Measurements from ENCODE around the gene CSTF1. TPM values are rescaled to one million over a fixed set of nuclear protein-coding genes. Genes with fewer than 3 reads are reported as not detected.
A peak's percentile ranks its signal among the peaks of the same experiment; 100 is the strongest.

CSTF1 gene
- total and polyA plus RNA-seq, 2 donors (not counting 1 experiment from before 2014, with no cell fraction given): 31.2 to 55.2 TPM

DNA sequence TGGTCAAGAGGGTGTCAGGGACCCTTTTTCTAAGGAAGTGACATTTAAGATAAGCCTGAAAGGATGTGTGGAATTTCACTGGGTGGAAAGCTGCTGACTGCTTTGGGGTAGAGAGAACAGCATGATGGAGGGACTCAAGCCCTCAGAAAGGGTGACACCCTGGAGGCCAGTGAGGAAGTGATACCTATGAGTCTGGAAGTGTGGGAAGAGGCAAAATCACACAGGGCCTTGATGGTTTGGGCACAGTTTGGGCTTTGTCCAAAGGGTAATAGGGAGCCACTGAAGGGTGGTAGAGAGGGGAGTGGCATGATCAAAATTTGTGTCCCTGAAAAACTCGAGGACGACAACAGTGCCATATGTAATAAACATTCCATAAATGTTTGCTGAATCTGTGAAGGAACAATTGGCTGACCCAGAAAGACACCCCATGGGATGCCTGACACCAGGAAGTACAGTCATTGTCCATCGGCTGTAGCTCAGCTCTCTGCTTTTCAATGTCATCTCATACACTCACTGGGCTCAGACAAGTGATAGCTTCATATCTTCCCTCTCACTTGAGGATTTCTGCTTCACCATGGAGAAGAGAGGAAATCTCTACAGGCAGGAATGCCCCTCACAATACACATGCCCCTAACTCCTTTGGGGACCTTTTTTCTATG lies 40.9 kb downstream of the CSTF1 start:
- Histone ChIP-seq H2AFZ (ENCODE audit: low read length) (no peak overlapping the region), H3K4me2 (ENCODE audit: extremely low read depth, insufficient read depth, low read length) (peak overlapping the region; percentile 39), H3K4me1 (ENCODE audit: control insufficient read depth, extremely low read depth, insufficient read depth, low read length) (peaks cover 54% of the 10 kb centered on the region), H3K9ac (ENCODE audit: insufficient read depth, low read length) (peak overlapping the region; percentile 39), H3K4me3 (replicated peaks in 1 of 4; ENCODE audit: control extremely low read depth in 1 of 4, insufficient read depth in 1 of 4, low read depth in 3 of 4, low read length in 4 of 4) (no peak overlapping the region), H3K9me3 (ENCODE audit: control insufficient read depth, insufficient read depth, low read depth, low read length) (no peaks in the 10 kb centered on the region), H3K36me3 (ENCODE audit: control insufficient read depth, insufficient read depth, low read length) (peaks cover 14% of the 10 kb centered on the region), H3K27me3 (ENCODE audit: control insufficient read depth, insufficient read depth, low read length) (no peaks in the 10 kb centered on the region), H3K27ac (ENCODE audit: insufficient read depth, low read length) (peak overlapping the region; percentile 96), H3K79me2 (ENCODE audit: control insufficient read depth, insufficient read depth, low read length) (peaks cover 34% of the 10 kb centered on the region), H4K20me1 (ENCODE audit: control insufficient read depth, extremely low read depth, insufficient read depth, low read length) (no peaks in the 10 kb centered on the region)
- no peak for DNase-seq (ENCODE audit: low read depth in 2 of 2)
- TF ChIP-seq CTCF (conservative IDR thresholded peaks at IDR 0.05 in 1 of 2, IDR thresholded peaks at IDR 0.05 in 1 of 2; ENCODE audit: low read depth in 1 of 2, low read length in 2 of 2) (no peak), EZH2 (IDR thresholded peaks at IDR 0.05; ENCODE audit: low read length, missing control alignments) (no peak)

- TF ChIP-seq CTCF (conservative IDR thresholded peaks at IDR 0.05 in 1 of 2, IDR thresholded peaks at IDR 0.05 in 1 of 2; ENCODE audit: low read depth in 1 of 2, low read length in 2 of 2) (no peak), EZH2 (IDR thresholded peaks at IDR 0.05; ENCODE audit: low read length, missing control alignments) (no peak)
- Histone ChIP-seq H4K20me1 (ENCODE audit: control insufficient read depth, extremely low read depth, insufficient read depth, low read length) (no peaks in the 10 kb centered on the region), H3K27ac (ENCODE audit: insufficient read depth, low read length) (peak overlapping the region; percentile 96), H3K9ac (ENCODE audit: insufficient read depth, low read length) (peak overlapping the region; percentile 39), H2AFZ (ENCODE audit: low read length) (no peak overlapping the region), H3K79me2 (ENCODE audit: control insufficient read depth, insufficient read depth, low read length) (peaks cover 33% of the 10 kb centered on the region), H3K9me3 (ENCODE audit: control insufficient read depth, insufficient read depth, low read depth, low read length) (no peaks in the 10 kb centered on the region), H3K27me3 (ENCODE audit: control insufficient read depth, insufficient read depth, low read length) (no peaks in the 10 kb centered on the region), H3K4me3 (replicated peaks in 1 of 4; ENCODE audit: control extremely low read depth in 1 of 4, insufficient read depth in 1 of 4, low read depth in 3 of 4, low read length in 4 of 4) (no peak overlapping the region), H3K4me2 (ENCODE audit: extremely low read depth, insufficient read depth, low read length) (peak overlapping the region; percentile 39), H3K36me3 (ENCODE audit: control insufficient read depth, insufficient read depth, low read length) (peaks cover 14% of the 10 kb centered on the region), H3K4me1 (ENCODE audit: control insufficient read depth, extremely low read depth, insufficient read depth, low read length) (peaks cover 49% of the 10 kb centered on the region)
- DNase-seq (ENCODE audit: low read depth in 2 of 2): peak; percentile 90 to 92
Observed at GRCh38 chr20:56433880-56434255, 41.4 kb downstream of the CSTF1 start.

GRCh38 chr20:56437196-56437960 lies 44.9 kb downstream of the CSTF1 start:
- peak overlapping the region; percentile 5 for H3K9ac ChIP-seq (ENCODE audit: insufficient read depth, low read length)
- no peak overlapping the region for H3K4me2 ChIP-seq (ENCODE audit: extremely low read depth, insufficient read depth, low read length)
- peaks cover 25% of the 10 kb centered on the region for H3K79me2 ChIP-seq (ENCODE audit: control insufficient read depth, insufficient read depth, low read length)
- H4K20me1 ChIP-seq (ENCODE audit: control insufficient read depth, extremely low read depth, insufficient read depth, low read length): no peaks in the 10 kb centered on the region
- no peaks in the 10 kb centered on the region for H3K27me3 ChIP-seq (ENCODE audit: control insufficient read depth, insufficient read depth, low read length)
- no peak overlapping the region for H3K4me3 ChIP-seq (replicated peaks in 1 of 4; ENCODE audit: control extremely low read depth in 1 of 4, insufficient read depth in 1 of 4, low read depth in 3 of 4, low read length in 4 of 4)
- TF ChIP-seq CTCF (conservative IDR thresholded peaks at IDR 0.05 in 1 of 2, IDR thresholded peaks at IDR 0.05 in 1 of 2; ENCODE audit: low read depth in 1 of 2, low read length in 2 of 2) (no peak), EZH2 (IDR thresholded peaks at IDR 0.05; ENCODE audit: low read length, missing control alignments) (no peak)
- no peak overlapping the region for H2AFZ ChIP-seq (ENCODE audit: low read length)
- H3K4me1 ChIP-seq (ENCODE audit: control insufficient read depth, extremely low read depth, insufficient read depth, low read length): peaks cover 44% of the 10 kb centered on the region
- H3K9me3 ChIP-seq (ENCODE audit: control insufficient read depth, insufficient read depth, low read depth, low read length): no peaks in the 10 kb centered on the region
- H3K27ac ChIP-seq (ENCODE audit: insufficient read depth, low read length): peak overlapping the region; percentile 96
- DNase-seq (ENCODE audit: low read depth in 2 of 2): no peak
- peaks cover 13% of the 10 kb centered on the region for H3K36me3 ChIP-seq (ENCODE audit: control insufficient read depth, insufficient read depth, low read length)
